ENCODE results near the gene GUCY2C.

GUCY2C gene

DNA sequence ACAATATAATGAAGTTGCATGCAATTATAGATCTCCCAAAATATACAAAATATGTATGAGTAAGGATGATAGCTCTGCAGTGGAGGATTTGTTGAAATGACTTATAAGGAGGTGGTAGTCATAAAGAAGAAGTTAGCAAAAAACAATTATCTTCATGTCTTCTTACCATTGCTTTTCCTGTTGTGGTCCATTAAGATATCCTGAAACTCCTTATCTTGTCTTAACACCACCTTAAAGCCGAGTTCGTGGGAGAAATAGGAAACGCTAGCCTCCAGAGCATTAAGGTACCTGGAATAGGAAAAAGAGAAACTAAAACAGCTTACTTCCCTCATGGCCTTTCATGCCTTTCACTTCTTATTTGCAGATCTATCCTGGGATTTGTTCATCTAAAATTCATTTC, 15.2 kb downstream of the GUCY2C start:
- no peak for DNase-seq

DNA sequence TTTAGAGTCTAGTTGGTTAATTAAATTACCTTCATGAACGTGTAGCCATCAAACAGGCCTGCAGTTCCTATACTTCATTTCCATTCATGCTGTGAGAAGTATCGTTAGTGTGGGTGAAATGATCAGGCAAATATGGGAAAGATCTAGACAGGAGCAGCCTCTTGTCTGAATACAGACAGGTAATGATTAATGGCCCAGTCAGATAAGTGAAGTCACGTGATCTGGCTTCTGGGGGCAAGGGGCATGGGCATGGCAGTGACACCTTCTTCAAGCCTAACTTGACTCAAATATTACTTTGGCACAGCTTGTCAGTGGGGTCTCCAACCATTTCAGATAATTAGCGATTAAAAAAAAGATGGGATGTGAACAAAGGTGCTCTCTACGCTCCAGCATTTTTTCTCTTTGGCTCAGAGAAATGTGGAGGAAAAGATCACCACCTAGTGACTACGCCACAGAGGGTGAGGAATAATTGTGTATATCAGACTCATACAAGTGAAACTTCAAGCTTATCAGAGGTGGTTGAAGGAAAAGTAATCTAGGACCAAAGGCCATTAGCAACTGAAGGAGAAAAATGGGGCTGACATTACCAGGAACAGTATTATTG, 17.8 kb downstream of the GUCY2C start:
- DNase-seq, result no peak

DNA sequence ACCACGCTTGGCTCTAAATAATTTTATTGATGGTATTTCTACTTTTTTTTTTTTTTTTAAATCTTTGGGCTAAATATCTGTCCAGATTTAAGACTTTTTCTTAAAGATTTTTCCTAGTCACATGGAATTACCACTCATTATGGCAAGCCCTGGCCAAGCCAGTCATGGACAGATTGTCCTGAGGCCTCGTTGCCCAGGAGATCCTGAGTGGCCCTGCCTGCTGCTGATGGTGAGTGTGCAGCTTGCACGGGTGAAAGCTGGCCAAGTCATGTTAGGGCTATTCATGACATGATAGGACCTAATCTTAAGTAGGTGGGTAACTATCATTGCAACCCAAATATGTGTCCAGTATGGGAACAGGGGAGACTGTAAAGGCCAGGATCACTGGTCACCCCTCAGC, 27.8 kb downstream of the GUCY2C start:
- no peak for DNase-seq

DNA sequence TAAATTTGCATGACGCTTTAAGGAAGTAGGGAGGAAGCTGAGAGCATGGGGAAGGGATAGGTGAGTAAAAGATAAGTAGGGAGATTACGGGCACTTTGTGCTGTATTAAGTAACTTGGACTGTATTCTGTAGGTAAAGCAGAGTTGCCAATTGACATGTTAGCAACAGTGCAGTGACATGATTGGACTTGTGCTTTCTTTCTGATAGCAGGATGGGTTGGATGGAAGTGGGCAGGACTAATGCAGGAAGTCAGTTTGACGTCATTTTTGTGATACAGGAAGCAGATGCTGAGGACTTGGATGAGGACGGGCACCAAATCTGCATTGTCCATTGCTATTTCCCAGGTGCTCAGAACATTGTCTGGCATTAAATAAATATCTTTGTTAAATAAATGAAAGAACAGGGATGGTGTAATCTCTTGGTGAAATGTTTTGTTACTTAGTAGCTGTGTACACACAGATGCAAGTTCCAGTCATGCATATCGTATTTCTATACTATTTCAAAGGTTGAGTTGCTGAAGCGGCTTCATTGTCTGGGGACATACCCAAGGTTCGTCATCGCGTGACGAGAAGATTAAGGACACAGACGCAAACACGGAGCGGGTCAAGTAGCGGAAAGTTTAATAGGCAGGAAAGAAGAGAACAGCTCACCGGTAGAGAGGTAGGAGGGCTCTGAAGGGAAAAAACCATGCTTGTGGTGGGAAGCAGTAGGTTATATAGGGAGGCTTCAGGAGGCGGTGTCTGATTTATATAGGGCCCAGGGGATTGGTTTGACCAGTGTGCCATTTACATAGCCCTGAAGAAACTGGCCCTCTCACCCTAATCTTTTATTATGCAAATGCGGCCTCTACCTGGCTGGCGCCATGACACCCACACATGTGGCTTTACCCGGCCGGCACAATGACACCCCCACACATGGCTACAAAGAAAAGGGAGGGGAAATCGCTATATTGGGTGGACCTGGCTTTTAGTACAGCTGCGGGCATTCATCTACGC, 30.7 kb downstream of the GUCY2C start:
- DNase-seq, result peak; percentile 94

DNA sequence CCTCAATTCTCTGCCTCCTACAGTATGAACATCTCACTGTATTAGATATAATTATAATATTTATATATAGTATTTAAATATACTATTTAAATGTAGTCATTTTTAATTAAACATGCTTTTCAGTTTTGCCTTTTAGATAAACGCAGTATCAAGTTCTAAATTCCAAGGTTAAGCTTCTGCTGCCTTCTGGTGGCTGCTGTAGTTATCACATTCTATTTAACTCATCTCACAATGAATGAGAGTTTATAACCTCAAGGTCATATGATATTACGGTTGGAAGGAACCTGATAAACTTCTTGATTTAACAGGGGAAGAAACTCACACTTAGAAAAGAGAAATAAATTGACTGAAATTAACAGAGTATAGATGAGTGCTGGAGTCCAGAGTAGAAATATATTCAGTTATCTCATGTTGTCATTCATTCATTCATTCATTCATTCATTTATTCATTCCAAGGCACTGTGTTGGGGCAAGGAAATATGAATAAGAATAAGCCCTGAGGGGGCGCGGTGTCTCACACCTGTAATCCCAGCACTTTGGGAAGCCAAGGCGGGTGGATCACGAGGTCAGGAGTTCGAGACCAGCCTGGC, 31.9 kb downstream of the GUCY2C start:
- peak; percentile 73 for DNase-seq

GRCh38 chr12:14663002-14663401, 33.4 kb downstream of the GUCY2C start:
- no peak for DNase-seq

DNA sequence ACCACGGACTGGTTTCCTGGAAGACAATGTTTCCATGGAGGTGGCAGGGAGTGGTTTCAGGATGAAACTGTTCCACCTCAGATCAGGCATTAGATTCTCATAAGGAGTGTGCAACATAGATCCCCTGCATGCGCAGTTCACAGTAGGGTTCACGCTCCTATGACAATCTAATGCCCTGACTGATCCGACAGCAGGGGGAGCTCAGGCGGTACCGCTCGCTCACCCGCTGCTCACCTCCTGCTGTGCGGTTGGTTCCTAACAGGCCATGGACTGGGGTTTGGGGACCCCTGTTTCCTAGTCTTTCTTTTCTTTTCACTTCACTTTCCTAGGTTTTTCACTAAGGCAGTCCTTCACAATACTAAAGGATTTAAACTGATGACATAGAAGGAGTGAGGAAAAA, 39.6 kb downstream of the GUCY2C start:
- DNase-seq, result no peak

DNA sequence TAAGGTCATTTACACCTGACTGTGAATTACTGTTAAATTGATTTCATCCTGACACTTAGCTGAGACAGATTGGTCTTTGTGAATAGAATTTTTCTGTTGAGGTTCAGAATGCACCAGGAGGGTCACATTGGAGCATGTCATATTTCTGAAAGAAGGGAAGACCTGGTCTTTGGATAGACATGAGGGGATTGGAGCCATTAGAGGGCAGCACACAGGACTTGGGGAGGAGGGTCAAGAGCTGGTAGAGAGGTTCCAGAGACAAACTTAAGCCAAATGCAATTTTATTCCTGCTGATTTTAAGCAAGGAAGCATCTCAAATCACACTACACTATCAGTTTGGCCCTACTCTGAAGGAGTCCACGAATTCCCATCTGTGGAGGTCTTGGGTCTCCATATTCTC, 41.1 kb downstream of the GUCY2C start:
- no peak for DNase-seq

DNA sequence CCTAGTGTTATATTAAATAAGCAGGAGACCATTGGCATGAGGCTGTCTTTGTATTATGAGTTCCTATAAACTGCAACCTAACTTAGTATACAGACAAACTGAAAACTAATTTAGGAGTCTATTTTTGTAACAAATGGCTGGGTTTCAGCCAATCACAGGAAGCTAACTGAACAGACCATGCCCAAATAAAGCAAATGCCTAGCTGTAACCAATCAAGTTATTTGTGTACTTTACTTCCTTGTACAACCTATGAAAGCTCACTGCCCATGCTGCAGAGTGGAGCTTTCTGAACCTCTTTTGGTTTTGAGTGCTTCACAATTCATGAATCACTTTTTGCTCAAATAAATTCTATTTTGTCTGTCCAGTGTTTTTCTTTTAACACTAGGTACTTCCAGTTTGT, 41.6 kb downstream of the GUCY2C start:
- no peak for DNase-seq

GRCh38 chr12:14654416-14654815, 42.0 kb downstream of the GUCY2C start:
- DNase-seq, result no peak

DNA sequence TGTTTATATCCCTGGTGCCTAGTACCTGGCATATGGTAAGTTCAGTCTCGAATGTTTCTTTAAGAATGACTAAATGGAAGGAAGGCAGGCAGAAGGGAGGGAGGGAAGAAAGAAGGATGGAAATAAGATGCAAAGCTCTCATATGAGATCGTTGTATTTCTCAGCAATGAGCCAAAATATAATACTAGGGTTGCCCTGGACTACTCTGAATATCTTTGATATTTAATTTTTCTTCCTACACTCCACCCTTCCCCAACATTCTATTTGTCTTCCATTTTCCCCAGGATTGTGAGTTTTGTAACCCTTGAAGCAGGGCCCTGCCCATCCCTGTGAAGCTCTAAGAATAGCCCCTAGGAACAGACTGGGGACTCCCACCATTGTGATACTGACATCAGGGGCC, 43.9 kb downstream of the GUCY2C start:
- no peak for DNase-seq

DNA sequence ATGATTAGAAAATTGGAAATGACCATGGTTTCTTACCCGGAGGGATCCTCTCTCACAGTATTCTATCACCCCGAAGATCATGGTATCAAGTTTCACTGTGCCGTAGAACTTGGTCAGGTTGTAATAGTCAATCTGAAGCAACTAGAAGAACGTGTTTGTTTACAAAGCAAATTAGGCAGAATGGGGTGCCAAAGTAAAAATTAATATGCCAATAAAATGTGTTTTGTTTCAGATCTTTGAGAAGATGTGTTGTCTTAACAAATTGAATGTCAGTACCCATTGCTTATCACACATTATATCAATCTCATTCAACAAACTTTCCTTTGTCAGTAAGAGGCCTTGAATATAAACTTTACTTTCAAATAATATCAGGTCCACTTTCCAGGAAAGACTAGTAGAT, 45.0 kb downstream of the GUCY2C start:
- DNase-seq, result no peak

- no peak for DNase-seq
Measured at GRCh38 chr12:14650789-14651188, 45.6 kb downstream of the GUCY2C start.

GRCh38 chr12:14647028-14647750, 49.2 kb downstream of the GUCY2C start:
- DNase-seq, result no peak

DNA sequence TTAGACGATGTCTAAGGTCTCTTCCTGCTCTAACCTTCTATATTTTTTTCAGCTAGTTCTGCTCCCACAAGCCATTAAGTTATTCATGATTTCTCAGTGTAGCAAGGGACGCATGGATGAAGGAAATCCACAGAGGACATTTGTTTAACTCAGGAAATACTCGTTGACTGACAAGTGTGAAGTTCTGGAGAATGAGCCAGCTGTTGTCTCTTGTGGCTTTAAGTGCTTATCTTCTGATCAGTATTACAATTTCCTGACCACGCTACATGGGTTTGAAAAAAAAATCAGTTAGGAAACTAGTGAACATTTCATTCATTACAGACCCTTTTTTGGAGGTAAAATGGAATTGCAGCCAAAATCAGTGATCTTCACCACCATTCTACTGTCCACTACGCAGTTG, 53.1 kb downstream of the GUCY2C start:
- peak; percentile 5 for DNase-seq

GRCh38 chr12:14638066-14638465, 58.3 kb downstream of the GUCY2C start:
- DNase-seq, result no peak

- no peak for DNase-seq
Measured at GRCh38 chr12:14635776-14636175, 60.6 kb downstream of the GUCY2C start.

DNA sequence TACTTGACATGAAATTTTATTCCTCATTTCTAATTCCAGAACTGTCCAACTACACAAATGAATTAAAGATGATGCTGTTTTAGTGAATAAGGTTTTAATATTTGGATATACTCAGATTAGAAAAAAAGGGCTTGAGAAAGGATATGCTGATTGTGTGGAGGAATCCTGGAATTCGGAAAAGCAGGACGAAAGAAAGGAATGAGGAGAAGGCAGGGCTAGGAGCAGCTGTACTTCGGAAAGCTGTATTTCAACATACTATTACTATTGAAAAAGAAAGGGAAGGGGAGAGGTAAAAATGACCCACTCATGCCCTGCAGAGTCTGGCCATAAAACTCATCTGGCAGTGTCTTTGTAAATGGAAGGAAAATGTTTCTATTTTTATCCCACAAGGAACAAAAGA, 65.6 kb downstream of the GUCY2C start:
- DNase-seq, result no peak

- peak; percentile 73 for DNase-seq
Measured at GRCh38 chr12:14629832-14630710, 66.3 kb downstream of the GUCY2C start.

DNA sequence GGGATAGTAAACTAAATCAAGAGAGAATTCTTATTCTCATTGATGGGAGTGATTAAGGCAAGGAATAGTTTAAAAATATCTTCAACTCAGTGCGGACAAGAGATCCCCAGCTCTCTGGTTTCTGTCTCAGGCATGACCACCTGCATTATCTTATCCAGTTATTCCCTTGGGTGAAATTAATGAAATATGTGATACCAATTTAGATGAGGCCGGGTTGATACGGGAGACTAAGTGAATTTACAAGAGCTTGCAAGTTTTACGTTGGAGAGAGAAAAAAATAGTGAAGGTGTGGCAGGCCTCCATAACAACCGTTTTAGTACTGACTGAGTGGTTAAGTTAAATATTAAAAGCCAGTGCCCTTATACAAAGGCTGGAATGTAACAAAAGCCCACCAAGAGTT, 67.6 kb downstream of the GUCY2C start:
- DNase-seq, result no peak

GRCh38 chr12:14621826-14622225, 74.6 kb downstream of the GUCY2C start:
- no peak for DNase-seq

All from NCI-H510A treated with DMSO at 0.1 percent for 48 hours (cell line).